CD4-positive, alpha-beta T cell treated with Interleukin-12 subunit alpha and Interleukin-12 subunit beta, for 1 hour (primary cell): ENCODE data around the gene EPM2A.

Experiments
- DNase-seq: peaks from one replicate; pipeline ENCODE4 v3.0.0-alpha.2; 2020

EPM2A gene

DNA sequence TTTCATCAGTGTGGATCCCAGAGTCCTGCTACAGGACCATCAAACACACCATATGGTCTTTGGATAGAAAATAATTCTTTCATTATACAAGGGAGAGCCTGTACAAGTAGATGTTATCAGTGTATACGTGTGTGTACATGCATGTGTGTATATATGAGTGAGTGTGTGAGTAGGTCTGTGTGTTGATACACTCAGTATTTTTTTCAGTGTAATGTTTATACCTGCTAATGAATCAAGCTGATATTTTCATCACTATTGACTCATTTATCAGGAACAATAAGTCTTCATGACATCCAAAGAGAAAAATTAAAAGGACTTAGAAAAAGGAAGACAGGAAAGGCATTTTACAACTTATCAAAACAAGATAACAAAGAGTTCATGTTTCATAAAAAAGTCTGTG, 66.5 kb downstream of the EPM2A start:
- DNase-seq: no peak

DNA sequence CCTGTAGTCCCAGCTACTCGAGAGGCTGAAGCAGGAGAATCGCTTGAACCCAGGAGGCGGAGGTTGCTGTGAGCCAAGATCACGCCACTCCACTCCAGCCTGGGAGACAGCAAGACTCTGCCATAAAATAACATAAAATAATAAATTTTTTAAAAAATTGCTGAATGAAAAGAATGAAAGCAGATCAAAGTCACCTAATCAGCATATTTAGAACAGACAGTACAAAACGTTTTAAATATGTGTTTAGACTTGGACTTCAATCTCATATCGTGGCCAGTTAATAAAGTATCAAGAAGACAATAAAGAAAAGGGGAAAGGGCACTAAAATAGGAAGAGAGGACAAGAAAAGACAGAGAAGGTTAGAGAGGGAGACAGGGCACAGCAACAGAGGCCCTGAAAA, 74.6 kb downstream of the EPM2A start:
- no peak for DNase-seq

DNA sequence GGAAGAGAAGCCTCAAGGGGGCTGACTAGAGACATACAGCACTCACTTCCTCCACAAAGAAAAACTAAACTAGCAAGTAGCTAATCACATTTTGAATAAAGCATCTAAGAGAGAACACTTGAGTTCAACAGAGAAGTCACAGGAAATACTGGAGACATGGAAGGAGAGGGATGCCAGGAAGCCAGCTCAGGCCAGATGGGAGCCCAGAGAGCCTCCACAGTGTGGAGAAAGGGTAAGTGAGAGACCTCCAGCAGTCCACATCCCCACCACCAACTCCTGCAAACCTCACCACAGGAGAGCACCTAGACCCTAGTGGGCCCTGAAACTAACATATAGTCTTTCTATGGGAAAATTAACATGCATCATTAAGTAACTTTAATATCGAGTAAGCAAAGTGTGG, 79.2 kb downstream of the EPM2A start:
- no peak for DNase-seq

DNA sequence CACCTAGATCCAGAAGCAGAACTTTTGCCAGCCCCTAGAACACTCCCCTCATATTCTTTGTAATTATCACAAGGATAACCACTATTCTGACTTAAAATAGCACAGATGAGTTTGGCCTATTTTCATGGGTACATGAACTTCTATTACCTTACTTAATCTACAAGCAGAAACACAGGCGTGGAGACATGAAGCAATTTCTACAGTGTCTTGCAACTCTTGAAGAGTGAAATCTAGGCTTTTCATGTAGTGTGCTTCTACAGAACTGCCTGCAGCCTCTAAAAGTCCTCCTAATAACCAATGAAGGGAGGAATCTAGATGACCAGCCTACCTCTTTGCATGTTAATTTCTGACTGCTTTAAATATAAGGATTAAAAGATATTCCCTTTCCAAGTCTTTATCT, 82.7 kb downstream of the EPM2A start:
- DNase-seq: no peak

DNA sequence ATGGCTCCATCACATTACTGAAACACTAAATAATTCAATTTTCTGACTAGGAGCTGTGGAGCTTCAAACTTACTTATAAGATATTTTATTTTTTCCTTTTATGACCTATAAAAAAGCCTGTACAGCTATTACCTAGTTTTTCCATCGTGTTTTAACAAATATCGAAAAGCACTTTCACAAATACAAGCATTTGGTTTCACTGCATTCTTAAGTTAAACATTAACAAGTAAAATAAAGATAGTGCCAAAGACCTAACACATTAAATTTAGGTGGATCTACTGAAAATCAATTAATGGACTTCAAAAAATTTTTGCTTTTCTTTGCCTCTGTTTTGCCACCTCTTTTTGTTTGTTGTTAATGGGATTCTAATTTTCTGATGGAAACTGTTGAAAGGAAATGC, 83.3 kb downstream of the EPM2A start:
- DNase-seq: no peak

DNA sequence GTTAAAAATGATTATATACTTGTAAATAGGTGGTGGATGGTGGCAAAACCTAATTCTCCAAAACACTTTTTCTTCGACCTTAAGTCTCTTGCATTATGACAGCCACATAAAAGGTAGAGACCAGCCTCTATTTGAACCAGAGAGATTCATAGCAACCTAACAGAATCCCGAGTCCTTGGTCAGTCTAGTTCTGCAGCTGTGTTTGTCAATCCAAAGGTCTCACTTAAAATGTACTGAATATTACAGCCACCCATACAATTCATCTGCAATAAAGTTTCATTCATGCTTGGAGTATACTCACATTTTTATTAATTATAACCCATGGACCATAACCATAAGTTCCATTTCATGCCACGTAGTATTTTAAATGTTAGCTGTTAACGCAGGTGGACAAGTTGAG, 87.2 kb downstream of the EPM2A start:
- no peak for DNase-seq

DNA sequence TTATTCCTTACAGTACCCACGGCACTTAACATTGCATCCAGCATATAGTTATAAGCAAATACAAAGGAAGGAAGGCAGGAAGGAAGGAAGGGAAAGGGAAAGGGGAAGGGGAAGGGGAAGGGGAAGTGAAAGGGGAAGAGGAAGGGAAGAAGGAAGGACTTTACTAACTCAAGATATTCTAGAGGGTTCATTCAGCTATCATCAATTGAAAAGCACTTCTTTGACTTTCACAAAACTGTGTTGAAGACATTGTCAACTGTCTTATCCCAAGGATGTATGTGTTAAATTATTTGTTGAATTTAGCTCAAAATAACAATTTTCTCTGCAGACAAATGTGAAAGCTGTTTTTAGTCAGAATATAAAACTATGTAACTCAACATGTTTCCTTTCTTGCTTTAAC, 87.7 kb downstream of the EPM2A start:
- DNase-seq: no peak

DNA sequence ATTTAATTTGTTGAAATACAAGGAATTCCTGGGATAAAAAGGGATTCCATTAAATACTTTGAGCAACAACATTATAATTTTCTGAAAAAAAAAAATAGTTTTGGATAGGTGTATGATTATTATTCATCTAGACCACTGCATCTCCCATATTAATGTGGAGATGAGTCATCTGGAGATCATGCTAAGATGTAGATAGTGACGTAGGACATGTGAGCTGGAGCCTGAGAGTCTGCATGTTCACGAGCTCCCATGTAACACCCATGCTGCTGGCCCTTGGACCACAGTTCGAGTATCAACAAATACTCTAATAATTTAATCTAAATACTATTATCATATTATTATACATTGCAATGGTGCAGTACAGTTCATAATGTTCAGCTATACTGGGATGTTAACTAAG, 91.6 kb downstream of the EPM2A start:
- DNase-seq: no peak

DNA sequence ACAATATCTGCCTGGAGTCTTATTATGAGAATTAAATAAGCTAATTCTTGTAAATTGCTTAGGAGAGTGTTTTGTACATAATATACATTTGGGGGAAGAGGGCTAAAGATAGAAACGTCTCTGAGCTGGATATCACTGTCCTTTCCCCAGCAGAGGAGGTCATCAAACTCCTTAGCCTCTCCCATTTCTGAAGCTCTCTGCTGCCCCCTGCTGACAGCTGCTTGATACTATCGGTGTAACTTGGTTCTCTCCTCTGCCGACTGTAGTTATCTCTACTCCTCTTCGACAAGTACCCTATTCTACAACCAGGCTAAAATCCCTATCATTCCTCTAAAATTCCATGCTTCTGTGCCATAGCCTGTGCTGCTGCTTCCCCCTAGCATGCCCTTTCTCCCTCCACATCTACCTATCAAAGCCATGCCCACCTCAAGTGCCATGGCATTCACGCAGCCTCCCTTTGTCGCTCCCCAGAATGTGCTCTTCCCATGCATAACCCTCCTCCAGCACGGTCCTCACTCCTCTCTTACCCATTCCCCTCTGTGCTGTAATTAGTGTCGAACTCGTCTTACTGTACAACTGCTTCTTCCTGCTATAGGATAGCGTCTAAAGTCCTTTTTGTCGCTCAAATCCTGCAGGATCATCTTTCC, 101.2 kb downstream of the EPM2A start:
- DNase-seq: peak; percentile 69

DNA sequence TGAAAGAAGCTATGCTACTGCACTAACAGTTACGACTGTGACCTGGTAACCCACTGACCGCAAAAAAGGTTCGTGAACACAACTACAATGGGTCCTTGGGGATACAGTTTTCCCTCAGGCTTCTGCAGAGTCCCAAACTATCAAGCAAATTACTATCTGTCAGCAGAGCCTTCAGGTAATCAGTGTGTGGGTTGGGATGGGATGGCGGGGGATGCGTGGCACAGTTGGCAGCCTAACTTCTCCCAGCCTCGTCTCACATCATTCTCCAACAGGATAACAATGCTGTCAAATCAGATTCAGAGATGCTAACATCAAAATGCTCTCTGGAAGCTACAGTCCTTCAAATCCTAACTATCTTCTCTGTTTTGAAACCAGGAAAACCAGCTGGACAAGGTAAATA, 102.3 kb downstream of the EPM2A start:
- DNase-seq: no peak

DNA sequence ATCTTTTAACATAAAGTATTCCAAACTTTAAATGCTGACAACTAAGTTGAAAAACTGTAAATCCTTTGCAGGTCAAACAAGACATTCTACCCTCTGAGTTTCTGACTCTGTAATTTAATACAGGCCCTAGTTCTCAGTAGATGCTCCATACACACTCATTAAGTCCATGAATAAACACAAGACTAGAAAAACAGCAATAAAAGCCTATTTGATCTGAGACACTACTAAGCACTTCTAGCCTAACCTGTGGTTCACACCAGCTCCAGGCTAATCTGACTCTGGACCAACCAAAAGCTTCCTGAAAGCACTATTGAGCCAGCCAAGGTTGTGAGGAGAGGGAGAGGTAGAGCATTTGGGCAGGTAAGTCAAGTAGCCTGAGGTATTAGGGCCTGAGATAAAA, 103.9 kb downstream of the EPM2A start:
- DNase-seq: no peak

DNA sequence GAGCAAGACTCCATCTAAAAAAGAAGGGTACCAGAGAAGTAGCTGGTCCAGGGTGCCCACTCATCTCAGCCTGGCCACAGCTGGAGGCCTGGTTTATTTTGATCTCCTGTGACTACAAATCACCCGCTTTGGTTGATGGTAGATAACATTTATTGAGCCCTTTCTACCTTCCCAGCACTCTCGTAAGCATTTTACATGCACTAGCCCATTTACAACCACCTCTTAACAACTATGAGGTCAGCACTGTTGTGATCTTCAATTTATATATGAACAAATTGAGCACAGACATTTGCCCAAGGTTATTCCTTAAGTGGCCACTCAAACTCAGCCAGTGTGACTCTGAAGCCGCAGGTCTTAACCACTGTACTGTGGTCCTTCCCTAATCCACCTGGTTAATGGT, 104.7 kb downstream of the EPM2A start:
- DNase-seq: no peak

DNA sequence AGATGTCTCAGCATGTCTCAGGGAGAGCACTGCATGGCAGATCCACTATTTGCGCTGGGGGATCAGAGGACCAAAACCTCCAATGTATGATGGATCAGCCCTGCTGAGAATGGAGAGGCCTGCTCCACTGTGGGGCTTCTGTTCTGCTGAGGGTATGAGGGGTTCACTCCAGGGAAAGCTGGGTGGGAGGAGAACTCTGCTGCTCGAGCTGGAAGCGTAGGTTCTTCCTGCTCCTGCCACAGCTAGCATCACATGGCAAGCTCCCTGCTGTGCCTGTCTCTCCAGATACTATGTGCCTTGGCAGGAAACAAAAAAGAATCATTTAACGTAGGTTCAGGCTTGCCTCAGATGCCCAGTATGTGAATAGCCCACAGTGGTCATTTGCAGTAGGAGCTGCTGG, 105.8 kb downstream of the EPM2A start:
- DNase-seq: no peak

DNA sequence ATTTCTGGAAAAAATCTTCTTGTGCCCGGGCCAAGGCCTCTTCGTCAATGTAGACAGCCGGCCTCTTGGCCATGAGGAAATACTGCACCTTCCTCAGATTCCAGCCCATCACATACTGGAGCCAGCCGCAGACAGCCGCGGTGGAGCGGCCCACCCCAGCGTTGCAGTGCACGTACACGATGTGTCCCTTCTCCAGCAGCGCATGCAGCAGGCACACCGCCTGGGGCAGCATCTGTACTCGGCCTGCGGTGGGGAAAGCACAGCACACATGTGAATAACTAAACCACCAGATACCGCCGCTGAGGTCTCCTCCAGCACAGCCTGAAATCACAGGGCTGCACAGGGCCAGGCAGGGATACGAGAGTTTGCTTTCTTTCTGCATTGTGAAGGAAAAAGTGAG, 107.9 kb downstream of the EPM2A start:
- no peak for DNase-seq

DNA sequence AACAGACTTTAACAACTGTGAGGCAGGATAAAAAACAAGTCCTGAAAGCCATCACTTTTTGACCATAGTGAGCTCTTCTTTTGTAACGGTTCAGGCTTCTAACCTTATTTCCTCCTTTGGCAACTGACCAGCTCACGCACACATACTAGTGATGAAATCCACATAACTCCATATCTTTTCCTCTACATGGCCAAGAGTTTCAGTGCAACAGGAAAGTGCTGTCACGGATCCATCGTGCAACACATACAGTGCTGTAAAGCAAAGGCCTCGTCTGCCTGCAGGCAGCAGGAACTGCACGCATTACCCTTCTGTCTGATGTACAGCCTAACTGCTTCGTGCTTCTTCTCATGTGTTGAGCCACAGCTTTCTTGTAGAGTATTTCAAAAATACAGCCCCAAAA, 108.5 kb downstream of the EPM2A start:
- DNase-seq: no peak

DNA sequence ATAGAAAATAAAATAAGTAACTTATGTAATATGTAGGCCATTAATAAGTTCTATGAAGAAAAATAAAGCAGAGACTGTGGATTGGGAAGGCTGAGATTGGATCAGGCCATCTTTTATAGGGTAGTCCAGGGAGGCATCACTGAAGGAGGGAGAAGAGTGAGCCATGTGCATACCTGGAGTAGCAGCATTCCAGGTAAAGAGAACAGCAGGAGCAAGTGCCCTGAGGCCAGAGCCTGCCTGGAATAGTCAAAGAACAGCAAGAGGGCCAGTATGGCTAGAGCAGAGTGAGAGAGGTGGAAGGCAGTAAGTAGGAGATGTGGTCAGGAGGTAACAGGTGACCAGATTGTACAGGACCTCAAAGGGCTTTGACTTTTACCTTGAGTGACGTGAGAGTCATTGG, 112.1 kb downstream of the EPM2A start:
- DNase-seq: no peak

DNA sequence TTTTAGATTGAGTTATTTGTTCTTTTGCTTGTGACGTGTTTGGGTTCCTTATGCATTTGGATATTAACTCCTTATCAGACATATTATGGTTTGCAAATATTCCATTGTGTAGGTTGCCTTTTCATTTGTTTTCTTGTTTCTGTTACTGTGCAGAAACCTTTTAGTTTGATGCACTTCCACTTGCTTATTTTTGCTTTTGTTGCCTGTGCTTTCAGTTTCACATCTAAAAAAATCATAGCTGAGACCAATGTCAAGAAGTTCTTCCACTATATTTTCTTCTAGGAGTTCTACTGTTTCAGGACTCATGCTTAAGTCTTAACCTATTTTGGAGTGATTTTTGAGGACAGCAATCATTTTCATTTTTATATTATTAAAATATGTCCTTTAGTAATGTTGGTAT, 113.5 kb downstream of the EPM2A start:
- DNase-seq: no peak

DNA sequence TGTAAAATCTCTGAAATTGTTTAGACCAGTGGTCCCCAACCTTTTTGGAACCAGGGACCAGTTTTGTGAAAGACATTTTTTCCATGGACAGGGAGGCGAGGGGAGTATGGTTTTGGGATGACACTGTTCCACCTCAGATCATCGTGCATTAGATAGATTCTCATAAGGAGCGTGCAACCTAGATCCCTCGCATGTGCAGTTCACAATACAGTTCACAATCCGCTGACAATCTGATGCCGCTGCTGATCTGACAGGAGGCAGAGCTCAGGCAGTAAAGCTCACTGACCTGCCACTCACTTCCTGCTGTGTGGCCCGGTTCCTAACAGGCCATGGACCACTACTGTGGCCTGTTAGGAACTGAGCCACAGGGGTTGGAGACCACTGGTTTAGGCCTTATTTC, 115.2 kb downstream of the EPM2A start:
- DNase-seq: no peak

DNA sequence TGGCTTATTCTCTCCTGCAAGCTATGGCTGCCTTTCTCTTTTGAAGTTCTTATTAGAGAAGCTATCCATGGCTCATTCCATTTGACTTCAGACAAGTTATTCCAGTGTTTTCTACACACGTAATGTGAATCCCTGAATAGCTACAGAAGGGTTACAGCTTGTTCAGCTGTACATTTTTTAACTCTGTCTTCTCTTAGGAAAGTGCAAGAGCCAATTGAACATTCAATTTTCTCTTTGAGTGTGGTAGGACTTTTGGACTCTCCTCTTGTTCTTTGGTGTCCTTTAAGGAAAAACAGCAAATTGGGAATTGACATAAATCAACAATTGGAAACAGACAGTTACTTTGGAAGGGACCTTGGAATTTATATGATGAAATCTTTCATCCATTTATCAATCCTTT, 125.8 kb downstream of the EPM2A start:
- no peak for DNase-seq

DNA sequence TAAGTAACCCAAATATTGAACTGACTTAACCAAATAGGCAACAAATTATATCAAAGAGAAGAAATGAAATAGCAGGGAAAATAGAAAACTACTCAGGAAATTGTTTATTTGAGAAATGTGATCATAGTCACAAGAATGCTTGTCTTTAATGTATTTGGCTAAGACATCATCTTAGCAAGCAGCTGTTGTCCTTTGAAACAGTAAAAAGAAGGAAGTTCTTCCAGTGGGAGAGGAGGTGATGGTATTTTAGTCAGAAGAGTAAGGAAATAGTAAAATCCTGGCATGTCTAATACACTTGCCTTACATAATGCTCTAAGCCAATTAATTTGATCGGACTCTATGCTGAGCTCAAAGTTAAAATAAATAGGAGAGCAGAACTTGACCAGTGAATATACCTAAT, 126.5 kb downstream of the EPM2A start:
- DNase-seq: no peak

DNA sequence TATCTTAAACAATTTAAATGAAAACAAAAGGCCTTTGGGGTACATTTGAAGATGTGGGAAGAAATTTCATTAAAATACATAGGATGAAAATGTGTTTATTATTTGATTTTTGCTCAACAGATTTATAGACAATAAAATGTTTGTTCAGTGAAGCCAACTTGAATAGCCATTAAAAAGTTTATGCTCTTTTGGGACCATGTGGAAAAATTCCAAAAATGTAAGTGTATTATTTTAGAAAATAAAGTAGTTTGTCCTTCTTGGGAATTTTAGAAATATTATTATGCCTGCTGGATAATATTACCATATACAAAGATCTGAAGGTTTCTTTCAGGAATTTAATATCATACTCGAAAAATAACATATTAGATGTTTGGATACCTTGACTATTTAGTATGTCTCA, 131.3 kb downstream of the EPM2A start:
- no peak for DNase-seq

DNA sequence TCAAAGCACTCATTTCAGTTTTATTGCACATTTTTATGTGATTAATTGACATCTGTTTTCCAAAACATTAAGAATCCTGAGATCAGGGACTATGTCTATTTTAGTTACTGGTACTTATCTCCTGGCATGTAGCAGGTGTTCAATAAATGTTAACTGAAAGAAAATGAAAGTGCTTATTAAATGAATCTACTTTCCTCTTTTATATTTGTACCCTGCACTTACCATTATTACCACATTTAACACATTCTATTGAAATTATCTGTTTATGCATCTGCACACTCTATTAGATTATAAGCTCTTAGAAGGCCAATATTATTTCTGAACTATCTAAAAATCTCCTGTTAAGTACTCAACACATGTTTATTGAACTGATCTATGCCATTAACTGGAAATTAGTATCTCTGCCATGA, 131.9 kb downstream of the EPM2A start:
- no peak for DNase-seq

DNA sequence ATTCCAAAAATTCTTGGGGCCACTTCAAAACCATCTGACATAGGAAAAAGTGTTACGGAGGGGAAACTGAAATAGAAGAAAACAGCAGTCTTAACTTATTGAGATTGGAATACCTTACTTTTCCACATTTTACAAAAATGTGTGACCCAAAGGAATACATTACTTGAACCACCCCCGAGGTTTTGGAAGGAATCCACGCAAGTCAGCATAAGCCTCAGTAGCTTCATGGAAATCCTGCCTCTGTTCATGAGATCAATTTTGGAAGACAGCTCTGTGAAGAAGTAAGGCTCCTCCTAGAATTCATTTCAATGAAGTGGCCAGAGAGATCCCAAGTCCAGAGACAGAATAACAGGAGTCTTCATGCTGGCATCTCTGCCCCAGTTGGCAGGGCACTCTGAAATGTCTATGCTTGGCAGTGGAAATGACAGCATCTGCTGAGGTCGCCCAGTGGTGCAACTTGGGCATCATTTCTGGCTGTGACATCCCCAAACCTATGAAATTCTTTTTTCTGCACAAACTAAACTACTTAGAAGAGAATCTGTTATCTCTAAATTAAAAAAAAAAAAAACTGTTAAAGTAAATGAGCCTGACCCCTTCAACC, 132.5 kb downstream of the EPM2A start:
- no peak for DNase-seq

DNA sequence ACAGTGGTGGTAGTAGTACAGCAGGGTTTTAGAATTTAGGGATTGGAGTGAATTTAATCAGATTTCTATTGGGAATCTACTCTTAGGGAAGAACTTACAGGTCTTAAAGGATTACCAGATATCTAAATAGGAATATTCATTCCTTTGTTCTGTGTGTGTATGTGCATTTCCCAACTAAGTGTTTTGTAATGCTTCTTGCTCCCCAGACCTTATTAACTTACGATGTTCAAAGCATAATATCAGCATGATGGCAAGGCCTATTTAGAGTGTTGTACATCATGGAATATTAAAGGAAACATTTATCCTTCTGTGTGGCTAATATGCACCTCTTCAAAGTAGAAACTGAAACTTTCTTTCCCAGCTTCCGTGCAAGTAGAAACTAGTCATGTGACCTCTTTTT, 133.9 kb downstream of the EPM2A start:
- no peak for DNase-seq

DNA sequence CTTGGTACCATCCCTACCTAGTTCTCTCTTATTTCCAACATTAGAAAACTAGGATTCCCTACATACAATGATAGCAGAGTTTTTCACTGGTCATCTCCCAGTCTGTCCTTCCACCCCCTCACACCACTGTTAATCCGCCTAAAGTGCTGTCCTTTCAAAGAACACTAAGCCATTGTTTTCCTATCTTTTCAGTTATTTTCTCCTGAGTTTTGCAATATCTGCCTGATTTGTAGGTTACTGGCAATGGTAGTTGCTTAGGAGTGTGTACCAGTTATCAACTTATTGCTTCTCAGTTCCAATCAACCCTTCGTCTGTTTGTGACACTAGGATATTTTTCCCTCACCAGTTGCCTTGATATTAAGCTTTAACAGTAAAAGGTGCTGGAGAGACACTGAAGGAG, 135.0 kb downstream of the EPM2A start:
- DNase-seq: no peak

DNA sequence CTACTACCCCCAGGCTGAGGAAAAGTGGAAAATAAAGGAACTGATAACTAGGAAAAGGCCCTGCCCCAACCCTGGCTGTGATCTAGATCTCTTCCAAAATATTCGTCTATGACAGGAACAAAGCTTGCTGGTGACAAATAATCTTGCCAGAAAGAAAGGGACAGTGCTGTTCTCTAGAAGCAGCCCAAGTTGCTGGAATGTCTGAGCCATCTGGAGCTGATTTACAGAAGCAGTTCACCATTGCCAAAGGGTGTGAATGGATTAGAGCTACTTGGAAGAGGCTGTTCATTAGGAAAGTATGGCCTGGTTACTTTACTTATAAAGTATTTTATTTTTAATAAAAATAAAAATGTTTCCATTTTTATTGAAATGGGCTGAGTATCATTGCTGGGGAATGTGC, 146.3 kb downstream of the EPM2A start:
- no peak for DNase-seq
